Measurements from ENCODE around the gene RCAN1.
"Not testable (repeated sequence)": the region's sequence is repeated elsewhere in the genome, so short reads cannot be mapped to it uniquely, and the experiment has no call there.

RCAN1 gene

GRCh38 chr21:34499116-34499515 lies 115.8 kb downstream of the RCAN1 start:
- CTCF ChIA-PET = interaction anchor here (0.9 kb wide), 1 partner anchor 59 kb away, joined by 3 read pairs; no protein-coding TSS in a partner anchor
- H3K9me3 ChIP-seq (ENCODE audit: control extremely low read depth in 1 of 5, control insufficient read depth in 4 of 5, insufficient read depth in 2 of 5, low read depth in 1 of 5, low read length in 4 of 5) = peaks cover 0 to 22% (median 6%) of the 10 kb centered on the region in 5 experiments
- no peak overlapping the region for H3K27ac ChIP-seq (ENCODE audit: insufficient read depth in 1 of 2, low read depth in 1 of 2, low read length in 2 of 2, poor library complexity in 1 of 2, severe bottlenecking in 2 of 2)
- peaks cover 0 to 1% (median 0%) of the 10 kb centered on the region in 5 experiments for H3K27me3 ChIP-seq (replicated peaks in 2 of 5; ENCODE audit: control insufficient read depth in 4 of 5, insufficient read depth in 5 of 5, low read length in 4 of 5)
- POLR2A ChIA-PET = no interaction called here
- H3K4me1 ChIP-seq (ENCODE audit: control extremely low read depth in 1 of 4, control insufficient read depth in 4 of 4, insufficient read depth in 4 of 4, low read length in 3 of 4) = no peaks in the 10 kb centered on the region
- no peaks in the 10 kb centered on the region for H3K36me3 ChIP-seq (ENCODE audit: control insufficient read depth in 4 of 4, insufficient read depth in 4 of 4, low read length in 3 of 4)
- no peak for DNase-seq
- H3K4me3 ChIP-seq (ENCODE audit: control insufficient read depth in 1 of 7, extremely low read depth in 1 of 7, insufficient read depth in 4 of 7, low read depth in 2 of 7, low read length in 6 of 7) = no peak overlapping the region
- WGBS (ENCODE audit: insufficient coverage) = 95% methylated on average over 4 of the region's 4 CpGs

- ChIA-PET POLR2A (no interaction called here), CTCF (interaction anchor here (0.9 kb wide), 1 partner anchor 60 kb away, joined by 3 read pairs; no protein-coding TSS in a partner anchor)
- Histone ChIP-seq H3K27ac (ENCODE audit: insufficient read depth in 1 of 2, low read depth in 1 of 2, low read length in 2 of 2, poor library complexity in 1 of 2, severe bottlenecking in 2 of 2) (no peak overlapping the region), H3K4me3 (ENCODE audit: control insufficient read depth in 1 of 7, extremely low read depth in 1 of 7, insufficient read depth in 4 of 7, low read depth in 2 of 7, low read length in 6 of 7) (no peak overlapping the region), H3K36me3 (ENCODE audit: control insufficient read depth in 4 of 4, insufficient read depth in 4 of 4, low read length in 3 of 4) (no peaks in the 10 kb centered on the region), H3K27me3 (replicated peaks in 2 of 5; ENCODE audit: control insufficient read depth in 4 of 5, insufficient read depth in 5 of 5, low read length in 4 of 5) (peaks cover 0 to 1% (median 0%) of the 10 kb centered on the region in 5 experiments), H3K9me3 (ENCODE audit: control extremely low read depth in 1 of 5, control insufficient read depth in 4 of 5, insufficient read depth in 2 of 5, low read depth in 1 of 5, low read length in 4 of 5) (peaks cover 0 to 22% (median 6%) of the 10 kb centered on the region in 5 experiments), H3K4me1 (ENCODE audit: control extremely low read depth in 1 of 4, control insufficient read depth in 4 of 4, insufficient read depth in 4 of 4, low read length in 3 of 4) (no peaks in the 10 kb centered on the region)
- no peak for DNase-seq
- 90% methylated on average over 2 of the region's 3 CpGs for WGBS (ENCODE audit: insufficient coverage)
Measured at GRCh38 chr21:34498623-34499022, 116.3 kb downstream of the RCAN1 start.

DNA sequence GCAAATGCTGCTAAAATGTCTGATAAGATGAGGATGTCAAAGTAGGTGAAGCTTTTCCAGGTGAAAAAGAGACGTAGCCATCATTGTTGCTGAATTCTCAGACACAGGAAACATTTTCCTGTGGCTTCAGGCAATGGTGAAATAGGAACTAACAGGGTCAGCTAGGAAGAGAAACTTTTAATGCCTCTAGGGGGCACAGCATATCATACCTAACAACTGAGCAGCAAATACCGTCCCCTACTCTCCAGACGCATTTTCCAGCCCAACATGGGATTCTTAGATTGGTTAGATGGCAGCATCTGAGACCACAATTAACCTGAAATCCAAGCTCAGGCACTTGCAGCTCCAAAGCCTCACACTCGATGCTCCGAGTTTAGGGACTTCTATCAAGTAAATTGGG lies 131.1 kb downstream of the RCAN1 start:
- CTCF ChIA-PET; H3K9me3 ChIP-seq (ENCODE audit: control extremely low read depth in 1 of 5, control insufficient read depth in 4 of 5, insufficient read depth in 2 of 5, low read depth in 1 of 5, low read length in 4 of 5); H3K27me3 ChIP-seq (replicated peaks in 2 of 5; ENCODE audit: control insufficient read depth in 4 of 5, insufficient read depth in 5 of 5, low read length in 4 of 5); H3K4me1 ChIP-seq (ENCODE audit: control extremely low read depth in 1 of 4, control insufficient read depth in 4 of 4, insufficient read depth in 4 of 4, low read length in 3 of 4); H3K36me3 ChIP-seq (ENCODE audit: control insufficient read depth in 4 of 4, insufficient read depth in 4 of 4, low read length in 3 of 4); POLR2A ChIA-PET; H3K4me3 ChIP-seq (ENCODE audit: control insufficient read depth in 1 of 7, extremely low read depth in 1 of 7, insufficient read depth in 4 of 7, low read depth in 2 of 7, low read length in 6 of 7); H3K27ac ChIP-seq (ENCODE audit: insufficient read depth in 1 of 2, low read depth in 1 of 2, low read length in 2 of 2, poor library complexity in 1 of 2, severe bottlenecking in 2 of 2); DNase-seq: not testable (repeated sequence)
- no CpG with 5 or more reads among the region's 5 CpGs for whole genome bisulfite sequencing (ENCODE audit: insufficient coverage)

GRCh38 chr21:34483435-34483834 lies 131.5 kb downstream of the RCAN1 start:
- DNase-seq; H3K4me1 ChIP-seq (ENCODE audit: control extremely low read depth in 1 of 4, control insufficient read depth in 4 of 4, insufficient read depth in 4 of 4, low read length in 3 of 4); H3K36me3 ChIP-seq (ENCODE audit: control insufficient read depth in 4 of 4, insufficient read depth in 4 of 4, low read length in 3 of 4); H3K9me3 ChIP-seq (ENCODE audit: control extremely low read depth in 1 of 5, control insufficient read depth in 4 of 5, insufficient read depth in 2 of 5, low read depth in 1 of 5, low read length in 4 of 5); H3K27ac ChIP-seq (ENCODE audit: insufficient read depth in 1 of 2, low read depth in 1 of 2, low read length in 2 of 2, poor library complexity in 1 of 2, severe bottlenecking in 2 of 2); CTCF ChIA-PET; H3K27me3 ChIP-seq (replicated peaks in 2 of 5; ENCODE audit: control insufficient read depth in 4 of 5, insufficient read depth in 5 of 5, low read length in 4 of 5); POLR2A ChIA-PET; H3K4me3 ChIP-seq (ENCODE audit: control insufficient read depth in 1 of 7, extremely low read depth in 1 of 7, insufficient read depth in 4 of 7, low read depth in 2 of 7, low read length in 6 of 7): not testable (repeated sequence)
- no CpG with 5 or more reads among the region's 3 CpGs for WGBS (ENCODE audit: insufficient coverage)

GRCh38 chr21:34467333-34467732 lies 147.6 kb downstream of the RCAN1 start:
- H3K36me3 ChIP-seq (ENCODE audit: control insufficient read depth in 4 of 4, insufficient read depth in 4 of 4, low read length in 3 of 4); H3K27me3 ChIP-seq (replicated peaks in 2 of 5; ENCODE audit: control insufficient read depth in 4 of 5, insufficient read depth in 5 of 5, low read length in 4 of 5); H3K4me3 ChIP-seq (ENCODE audit: control insufficient read depth in 1 of 7, extremely low read depth in 1 of 7, insufficient read depth in 4 of 7, low read depth in 2 of 7, low read length in 6 of 7); DNase-seq; POLR2A ChIA-PET; H3K27ac ChIP-seq (ENCODE audit: insufficient read depth in 1 of 2, low read depth in 1 of 2, low read length in 2 of 2, poor library complexity in 1 of 2, severe bottlenecking in 2 of 2); H3K4me1 ChIP-seq (ENCODE audit: control extremely low read depth in 1 of 4, control insufficient read depth in 4 of 4, insufficient read depth in 4 of 4, low read length in 3 of 4); H3K9me3 ChIP-seq (ENCODE audit: control extremely low read depth in 1 of 5, control insufficient read depth in 4 of 5, insufficient read depth in 2 of 5, low read depth in 1 of 5, low read length in 4 of 5); CTCF ChIA-PET: not testable (repeated sequence)
- WGBS (ENCODE audit: insufficient coverage) = no CpG with 5 or more reads among the region's 3 CpGs

Data from common myeloid progenitor, CD34-positive (primary cell).